HCT116 (cell line): ENCODE measurements around the gene GSAP. TPM values are rescaled to one million over a fixed set of nuclear protein-coding genes. Genes with fewer than 3 reads are reported as not detected.

Experiments used
- ATAC-seq: fragments of 200-7000 bp; cut with Tn5 transposase; 2 replicates; pipeline ENCODE4 v1.9.1; 2020; ENCODE audit warnings: mild to moderate bottlenecking, moderate library complexity
- BruUV-seq: library from RNA; stranded (reverse); fragments of 400-500 nt; replicated peaks from 2 replicates; lab custom pipeline; 2021; lab: Mats Ljungman, UMichigan
- CTCF ChIA-PET: fragments of 300-600 bp; sonication (Branson Sonifier 250); formaldehyde crosslinking; loops from one replicate; lab custom pipeline; 2021; ENCODE audit warnings: antibody characterized with exemption; lab: Charles Lee
- POLR2A ChIA-PET: fragments of 300-600, 350-600 bp; sonication (Branson Sonifier 250); formaldehyde crosslinking; loops from one replicate; lab custom pipeline; 2021; ENCODE audit warnings: antibody characterized with exemption; lab: Charles Lee
- RAD21 ChIA-PET, 2 experiments: fragments of 300-600 bp; sonication (Branson Sonifier 250); formaldehyde crosslinking; loops; one replicate each; lab custom pipeline; 2023; ENCODE audit warnings: low total read pairs in 2 of 2; ENCODE audit not compliant: uncharacterized antibody in 2 of 2, unreplicated experiment in 2 of 2, low non-redundant PET in 1 of 2; lab: Charles Lee
- DNase-seq: peaks from one replicate; pipeline ENCODE4 v3.0.0-alpha.2; 2010; ENCODE audit warnings: low read depth, low spot score
- H2AFZ ChIP-seq: fragments of 200-600 bp; shearing (Covaris generic), sonication (generic); 2 replicates; pipeline ENCODE4 v1.6.1; 2017; ENCODE audit warnings: low read depth, mixed run types, mixed read lengths, antibody characterized with exemption, low read length; ENCODE audit not compliant: poor library complexity, severe bottlenecking
- H3K27ac ChIP-seq: 2 replicates; pipeline ENCODE4 v1.5.1; 2012; ENCODE audit warnings: low read depth, low read length
- H3K27me3 ChIP-seq: fragments of 200-600 bp; sonication (generic); 2 replicates; pipeline ENCODE4 v1.6.1; 2016; ENCODE audit warnings: mixed run types, low read length, mixed read lengths; ENCODE audit not compliant: insufficient read depth
- H3K36me3 ChIP-seq, 2 experiments: fragments of 200-500 bp in 1 of 2; fragments of 200-600 bp in 1 of 2; sonication (Bioruptor generic) in 1 of 2; sonication (generic) in 1 of 2; 2 replicates each; pipeline versions ENCODE4 v1.5.1 to v1.6.1; 2014 to 2016; ENCODE audit warnings: low read length in 2 of 2, inconsistent platforms in 1 of 2, mixed read lengths in 1 of 2, mixed run types in 1 of 2; ENCODE audit not compliant: insufficient read depth in 2 of 2, control insufficient read depth in 1 of 2
- H3K4me1 ChIP-seq, 2 experiments: fragments of 200-600 bp in 1 of 2; sonication (generic) in 1 of 2; 2 replicates each; pipeline versions ENCODE4 v1.5.1 to v1.6.1; 2012 to 2017; ENCODE audit warnings: low read length in 2 of 2, inconsistent platforms in 1 of 2, mild to moderate bottlenecking in 1 of 2, mixed read lengths in 1 of 2, mixed run types in 1 of 2, moderate library complexity in 1 of 2; ENCODE audit not compliant: insufficient read depth in 2 of 2, control insufficient read depth in 1 of 2
- H3K4me2 ChIP-seq: fragments of 200-600 bp; sonication (generic); 2 replicates; pipeline ENCODE4 v1.6.1; 2017; ENCODE audit warnings: mixed run types, low read length, mixed read lengths
- H3K4me3 ChIP-seq, 2 experiments: fragments of 200-600 bp in 1 of 2; sonication (generic) in 1 of 2; replicated peaks in 1 of 2; 2 replicates each; pipeline ENCODE4 v1.5.1; 2011 to 2016; ENCODE audit warnings: low read length in 2 of 2, control low read depth in 1 of 2, low read depth in 1 of 2, mild to moderate bottlenecking in 1 of 2, mixed read lengths in 1 of 2, mixed run types in 1 of 2
- H3K79me2 ChIP-seq: fragments of 200-600 bp; sonication (generic); 2 replicates; pipeline ENCODE4 v1.6.1; 2017; ENCODE audit warnings: mild to moderate bottlenecking, mixed run types, low read length, moderate library complexity, mixed read lengths; ENCODE audit not compliant: insufficient read depth
- H3K9ac ChIP-seq: fragments of 200-600 bp; sonication (generic); 2 replicates; pipeline ENCODE4 v1.6.1; 2016; ENCODE audit warnings: low read length, mixed read lengths
- H3K9me2 ChIP-seq: fragments of 200-600 bp; sonication (generic), shearing (Covaris generic); 2 replicates; pipeline ENCODE4 v1.6.1; 2017; ENCODE audit warnings: mixed run types, mild to moderate bottlenecking, moderate library complexity; ENCODE audit not compliant: insufficient read depth
- H3K9me3 ChIP-seq, 2 experiments: fragments of 200-500 bp in 1 of 2; fragments of 200-600 bp in 1 of 2; sonication (Bioruptor generic) in 1 of 2; sonication (generic) in 1 of 2; 2 replicates each; pipeline ENCODE4 v1.6.1; 2014 to 2017; ENCODE audit warnings: low read length in 2 of 2, mixed read lengths in 2 of 2, inconsistent platforms in 1 of 2, low read depth in 1 of 2, mild to moderate bottlenecking in 1 of 2, mixed run types in 1 of 2, moderate library complexity in 1 of 2; ENCODE audit not compliant: control insufficient read depth in 1 of 2, insufficient read depth in 1 of 2
- H4K20me1 ChIP-seq: fragments of 200-600 bp; sonication (generic), shearing (Covaris generic); 2 replicates; pipeline ENCODE4 v1.6.1; 2017; ENCODE audit warnings: mixed run types, mild to moderate bottlenecking, moderate library complexity; ENCODE audit not compliant: insufficient read depth
- EGR1 ChIP-seq: IDR thresholded peaks from 2 replicates; pipeline ENCODE4 v1.6.1; 2012; ENCODE audit warnings: low read depth
- JUND ChIP-seq: IDR thresholded peaks from 2 replicates; pipeline ENCODE4 v1.6.1; 2012
- MAX ChIP-seq: IDR thresholded peaks from 2 replicates; pipeline ENCODE4 v1.6.1; 2012
- POLR2A ChIP-seq: IDR thresholded peaks from 2 replicates; pipeline ENCODE4 v1.7.0; 2011; ENCODE audit warnings: borderline replicate concordance; ENCODE audit not compliant: insufficient read depth, insufficient read length; ENCODE audit errors: extremely low read depth
- POLR2AphosphoS5 ChIP-seq: IDR thresholded peaks from 2 replicates; pipeline ENCODE4 v1.6.1; 2011; ENCODE audit warnings: mild to moderate bottlenecking, low read depth, low read length, moderate library complexity
- RAD21 ChIP-seq: IDR thresholded peaks from 2 replicates; pipeline ENCODE4 v1.6.1; 2012; ENCODE audit warnings: low read depth, mild to moderate bottlenecking
- SIN3A ChIP-seq: IDR thresholded peaks from 2 replicates; pipeline ENCODE4 v1.6.1; 2012; ENCODE audit warnings: low read depth
- SP1 ChIP-seq: IDR thresholded peaks from 2 replicates; pipeline ENCODE4 v1.6.1; 2012; ENCODE audit warnings: low read depth
- SRF ChIP-seq: IDR thresholded peaks from 2 replicates; pipeline ENCODE4 v1.6.1; 2012; ENCODE audit warnings: low read depth
- intact Hi-C: fragments of 100-400 bp; cut with micrococcal nuclease; formaldehyde crosslinking; loops from 2 replicates; pipeline ENCODE4 v1.10.0; 2022
- total RNA-seq: library from RNA; stranded (reverse); gene quantifications from one replicate; pipeline ENCODE4 v1.2.1, GENCODE V29; 2021; ENCODE audit not compliant: unreplicated experiment
- TF ChIP-seq, protein P1 (sequence below): IDR thresholded peaks from 2 replicates; pipeline ENCODE4 v1.6.1; 2012; ENCODE audit warnings: low read depth
- TF ChIP-seq, protein P2 (sequence below), 3 experiments: fragments of 200-600 bp in 1 of 3; sonication (generic) in 1 of 3; IDR thresholded peaks in 2 of 3; conservative IDR thresholded peaks in 1 of 3; 2 replicates each; pipeline ENCODE4 v1.5.1; 2012 to 2017; ENCODE audit warnings: low read depth in 2 of 3, low read length in 2 of 3, antibody characterized with exemption in 1 of 3, borderline replicate concordance in 1 of 3, control low read depth in 1 of 3, mild to moderate bottlenecking in 1 of 3, mixed read lengths in 1 of 3, mixed run types in 1 of 3, moderate library complexity in 1 of 3; ENCODE audit not compliant: insufficient read depth in 1 of 3

Gene GSAP
- total RNA-seq, 1 experiment from 2014 or later = not detected

DNA sequence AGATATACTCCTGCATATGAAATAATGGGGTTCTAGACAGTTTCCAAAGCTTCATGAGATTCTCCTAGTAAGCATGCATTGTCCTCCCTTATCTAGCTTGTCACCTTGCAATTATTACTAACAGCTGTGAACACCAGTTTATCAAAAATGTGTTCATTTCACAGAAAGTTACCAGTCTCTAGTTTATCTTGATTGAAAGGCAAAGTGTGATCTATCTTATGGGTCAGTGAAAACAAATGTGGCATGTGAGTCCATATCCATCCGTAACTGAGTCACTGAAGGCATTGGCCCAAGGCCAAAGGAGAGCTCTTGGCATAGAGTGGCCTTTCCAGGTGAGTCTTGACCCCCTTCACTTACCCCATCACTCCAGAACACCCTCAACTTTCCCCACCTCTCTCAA is 53.2 kb downstream of the GSAP start:
- POLR2A ChIA-PET = no interaction called here
- TF ChIP-seq RAD21 = no peak
- TF ChIP-seq, protein P1, sequence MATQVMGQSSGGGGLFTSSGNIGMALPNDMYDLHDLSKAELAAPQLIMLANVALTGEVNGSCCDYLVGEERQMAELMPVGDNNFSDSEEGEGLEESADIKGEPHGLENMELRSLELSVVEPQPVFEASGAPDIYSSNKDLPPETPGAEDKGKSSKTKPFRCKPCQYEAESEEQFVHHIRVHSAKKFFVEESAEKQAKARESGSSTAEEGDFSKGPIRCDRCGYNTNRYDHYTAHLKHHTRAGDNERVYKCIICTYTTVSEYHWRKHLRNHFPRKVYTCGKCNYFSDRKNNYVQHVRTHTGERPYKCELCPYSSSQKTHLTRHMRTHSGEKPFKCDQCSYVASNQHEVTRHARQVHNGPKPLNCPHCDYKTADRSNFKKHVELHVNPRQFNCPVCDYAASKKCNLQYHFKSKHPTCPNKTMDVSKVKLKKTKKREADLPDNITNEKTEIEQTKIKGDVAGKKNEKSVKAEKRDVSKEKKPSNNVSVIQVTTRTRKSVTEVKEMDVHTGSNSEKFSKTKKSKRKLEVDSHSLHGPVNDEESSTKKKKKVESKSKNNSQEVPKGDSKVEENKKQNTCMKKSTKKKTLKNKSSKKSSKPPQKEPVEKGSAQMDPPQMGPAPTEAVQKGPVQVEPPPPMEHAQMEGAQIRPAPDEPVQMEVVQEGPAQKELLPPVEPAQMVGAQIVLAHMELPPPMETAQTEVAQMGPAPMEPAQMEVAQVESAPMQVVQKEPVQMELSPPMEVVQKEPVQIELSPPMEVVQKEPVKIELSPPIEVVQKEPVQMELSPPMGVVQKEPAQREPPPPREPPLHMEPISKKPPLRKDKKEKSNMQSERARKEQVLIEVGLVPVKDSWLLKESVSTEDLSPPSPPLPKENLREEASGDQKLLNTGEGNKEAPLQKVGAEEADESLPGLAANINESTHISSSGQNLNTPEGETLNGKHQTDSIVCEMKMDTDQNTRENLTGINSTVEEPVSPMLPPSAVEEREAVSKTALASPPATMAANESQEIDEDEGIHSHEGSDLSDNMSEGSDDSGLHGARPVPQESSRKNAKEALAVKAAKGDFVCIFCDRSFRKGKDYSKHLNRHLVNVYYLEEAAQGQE = no peak
- TF ChIP-seq SRF = no peak
- no peak for TF ChIP-seq POLR2AphosphoS5
- TF ChIP-seq, all 23 proteins: peak for 0
- peaks cover 0 to 4% of the 10 kb centered on the region in 2 experiments; a peak in 1 of 4 replicates for H3K9me3 ChIP-seq
- no peaks in the 10 kb centered on the region for H3K27me3 ChIP-seq
- ChIA-PET CTCF (no interaction called here), RAD21 (no interaction called here)
- no peak overlapping the region for H3K4me2 ChIP-seq
- no peaks in the 10 kb centered on the region for H3K9me2 ChIP-seq
- H3K27ac ChIP-seq = no peak overlapping the region
- no TSS peak for BruUV-seq
- H3K4me3 ChIP-seq = no peak overlapping the region
- ATAC-seq (no peak), DNase-seq (no peak)
- no peaks in the 10 kb centered on the region for H3K4me1 ChIP-seq
- H2AFZ ChIP-seq = no peak overlapping the region
- no peaks in the 10 kb centered on the region for H3K79me2 ChIP-seq
- intact Hi-C loops = no loop called here
- no peaks in the 10 kb centered on the region for H3K36me3 ChIP-seq
- no peak overlapping the region for H3K9ac ChIP-seq
- no peaks in the 10 kb centered on the region for H4K20me1 ChIP-seq

DNA sequence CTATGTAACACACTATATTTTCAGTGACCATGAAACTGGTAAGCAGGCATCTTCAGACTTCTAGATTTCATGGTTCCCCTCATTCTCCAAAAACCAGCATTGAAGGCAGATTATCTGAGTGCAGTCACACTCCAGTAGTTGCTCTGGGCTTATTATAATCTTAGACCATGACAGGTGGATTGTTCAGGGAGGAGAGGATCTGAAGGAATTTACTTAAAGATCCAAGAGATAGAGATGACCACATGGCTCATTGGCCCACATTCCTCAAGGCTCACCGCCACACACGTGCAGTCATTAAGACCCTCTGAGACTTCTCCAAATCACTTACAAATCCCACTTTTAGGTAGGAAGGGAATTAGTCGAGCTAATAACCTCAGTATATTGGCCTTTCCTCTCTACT is 55.2 kb downstream of the GSAP start:
- Histone ChIP-seq H2AFZ (no peak overlapping the region), H3K9me3 (no peaks in the 10 kb centered on the region), H3K36me3 (no peaks in the 10 kb centered on the region), H3K9me2 (no peaks in the 10 kb centered on the region), H3K4me3 (no peak overlapping the region), H3K79me2 (no peaks in the 10 kb centered on the region), H3K4me1 (no peaks in the 10 kb centered on the region), H4K20me1 (no peaks in the 10 kb centered on the region), H3K4me2 (no peak overlapping the region), H3K9ac (no peak overlapping the region), H3K27ac (no peak overlapping the region), H3K27me3 (no peaks in the 10 kb centered on the region)
- BruUV-seq = no TSS peak
- POLR2A ChIA-PET = no interaction called here
- ATAC-seq = no peak
- DNase-seq = no peak
- RAD21 ChIA-PET = no interaction called here
- CTCF ChIA-PET = interaction anchor here (1.1 kb wide), 1 partner anchor 12 kb away, joined by 3 read pairs; no protein-coding TSS in a partner anchor
- intact Hi-C loops = no loop called here
- TF ChIP-seq, protein P2, sequence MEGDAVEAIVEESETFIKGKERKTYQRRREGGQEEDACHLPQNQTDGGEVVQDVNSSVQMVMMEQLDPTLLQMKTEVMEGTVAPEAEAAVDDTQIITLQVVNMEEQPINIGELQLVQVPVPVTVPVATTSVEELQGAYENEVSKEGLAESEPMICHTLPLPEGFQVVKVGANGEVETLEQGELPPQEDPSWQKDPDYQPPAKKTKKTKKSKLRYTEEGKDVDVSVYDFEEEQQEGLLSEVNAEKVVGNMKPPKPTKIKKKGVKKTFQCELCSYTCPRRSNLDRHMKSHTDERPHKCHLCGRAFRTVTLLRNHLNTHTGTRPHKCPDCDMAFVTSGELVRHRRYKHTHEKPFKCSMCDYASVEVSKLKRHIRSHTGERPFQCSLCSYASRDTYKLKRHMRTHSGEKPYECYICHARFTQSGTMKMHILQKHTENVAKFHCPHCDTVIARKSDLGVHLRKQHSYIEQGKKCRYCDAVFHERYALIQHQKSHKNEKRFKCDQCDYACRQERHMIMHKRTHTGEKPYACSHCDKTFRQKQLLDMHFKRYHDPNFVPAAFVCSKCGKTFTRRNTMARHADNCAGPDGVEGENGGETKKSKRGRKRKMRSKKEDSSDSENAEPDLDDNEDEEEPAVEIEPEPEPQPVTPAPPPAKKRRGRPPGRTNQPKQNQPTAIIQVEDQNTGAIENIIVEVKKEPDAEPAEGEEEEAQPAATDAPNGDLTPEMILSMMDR (IDR thresholded peaks at IDR 0.05 in 2 of 3, conservative IDR thresholded peaks at IDR 0.05 in 1 of 3; ENCODE audit: borderline replicate concordance in 1 of 3, insufficient read depth in 1 of 3, low read depth in 2 of 3, low read length in 2 of 3) = no peak
- TF ChIP-seq SP1 (no peak), JUND (no peak), SIN3A (no peak), EGR1 (no peak), RAD21 (no peak), POLR2A (no peak), MAX (no peak), POLR2AphosphoS5 (no peak), SRF (no peak)
- TF ChIP-seq, protein P1 = no peak
